T-helper 1 cell treated with Interleukin-12 subunit alpha and Interleukin-12 subunit beta and Interleukin-4 antibody, amounts not matched to agents 30 μg/mL and 1 μg/mL, for 36 hours (primary cell): ENCODE data around the gene NDUFAF2.

ENCODE experiments used
- H3K27ac Mint-ChIP-seq: one replicate; pipeline ENCODE4 v1.8.0; 2021; ENCODE audit warnings: mild to moderate bottlenecking, mixed read lengths
- H3K27me3 Mint-ChIP-seq: one replicate; pipeline ENCODE4 v1.8.0; 2021; ENCODE audit warnings: low read depth, mixed read lengths
- H3K36me3 Mint-ChIP-seq: one replicate; pipeline ENCODE4 v1.8.0; 2021; ENCODE audit warnings: low read depth, mixed read lengths
- H3K4me1 Mint-ChIP-seq: one replicate; pipeline ENCODE4 v1.8.0; 2021; ENCODE audit warnings: low read depth, mixed read lengths
- H3K4me3 Mint-ChIP-seq: one replicate; pipeline ENCODE4 v1.8.0; 2021; ENCODE audit warnings: mild to moderate bottlenecking, moderate library complexity, mixed read lengths
- H3K9me3 Mint-ChIP-seq: one replicate; pipeline ENCODE4 v1.8.0; 2021; ENCODE audit warnings: mixed read lengths

NDUFAF2 gene

GRCh38 chr5:61142391-61142790 is 197.4 kb downstream of the NDUFAF2 start:
- Mint-ChIP-seq H3K4me3 (no peak overlapping the region), H3K36me3 (no peaks in the 10 kb centered on the region), H3K4me1 (no peaks in the 10 kb centered on the region), H3K27ac (no peak overlapping the region), H3K9me3 (no peaks in the 10 kb centered on the region), H3K27me3 (no peaks in the 10 kb centered on the region)

- no peaks in the 10 kb centered on the region for H3K9me3 Mint-ChIP-seq
- H3K27me3 Mint-ChIP-seq = no peaks in the 10 kb centered on the region
- no peaks in the 10 kb centered on the region for H3K4me1 Mint-ChIP-seq
- H3K27ac Mint-ChIP-seq = no peak overlapping the region
- no peaks in the 10 kb centered on the region for H3K36me3 Mint-ChIP-seq
- H3K4me3 Mint-ChIP-seq = no peak overlapping the region
Measured at GRCh38 chr5:61142811-61143210, 197.8 kb downstream of the NDUFAF2 start.

GRCh38 chr5:61148515-61148914 is 203.5 kb downstream of the NDUFAF2 start:
- H3K27me3 Mint-ChIP-seq = no peaks in the 10 kb centered on the region
- H3K27ac Mint-ChIP-seq = no peak overlapping the region
- no peaks in the 10 kb centered on the region for H3K4me1 Mint-ChIP-seq
- H3K9me3 Mint-ChIP-seq = no peaks in the 10 kb centered on the region
- H3K4me3 Mint-ChIP-seq = no peak overlapping the region
- H3K36me3 Mint-ChIP-seq = no peaks in the 10 kb centered on the region

GRCh38 chr5:61151893-61152292 is 206.9 kb downstream of the NDUFAF2 start:
- H3K9me3 Mint-ChIP-seq = no peaks in the 10 kb centered on the region
- no peaks in the 10 kb centered on the region for H3K4me1 Mint-ChIP-seq
- peaks cover 16% of the 10 kb centered on the region for H3K36me3 Mint-ChIP-seq
- no peak overlapping the region for H3K27ac Mint-ChIP-seq
- H3K27me3 Mint-ChIP-seq = no peaks in the 10 kb centered on the region
- H3K4me3 Mint-ChIP-seq = no peak overlapping the region

GRCh38 chr5:61159070-61159469 is 214.1 kb downstream of the NDUFAF2 start:
- Mint-ChIP-seq H3K4me3 (no peak overlapping the region), H3K27me3 (no peaks in the 10 kb centered on the region), H3K27ac (no peak overlapping the region), H3K36me3 (peaks cover 57% of the 10 kb centered on the region), H3K9me3 (peaks cover 4% of the 10 kb centered on the region), H3K4me1 (peaks cover 29% of the 10 kb centered on the region)

GRCh38 chr5:61159836-61160235 is 214.8 kb downstream of the NDUFAF2 start:
- Mint-ChIP-seq H3K36me3 (peaks cover 49% of the 10 kb centered on the region), H3K9me3 (peaks cover 4% of the 10 kb centered on the region), H3K4me1 (peaks cover 29% of the 10 kb centered on the region), H3K4me3 (no peak overlapping the region), H3K27ac (no peak overlapping the region), H3K27me3 (no peaks in the 10 kb centered on the region)

GRCh38 chr5:61160497-61160896 is 215.5 kb downstream of the NDUFAF2 start:
- peak overlapping the region; percentile 36 for H3K4me3 Mint-ChIP-seq
- no peak overlapping the region for H3K27ac Mint-ChIP-seq
- H3K36me3 Mint-ChIP-seq = peaks cover 44% of the 10 kb centered on the region
- H3K9me3 Mint-ChIP-seq = peaks cover 4% of the 10 kb centered on the region
- H3K4me1 Mint-ChIP-seq = peaks cover 30% of the 10 kb centered on the region
- no peaks in the 10 kb centered on the region for H3K27me3 Mint-ChIP-seq

- H3K27me3 Mint-ChIP-seq = no peaks in the 10 kb centered on the region
- H3K4me3 Mint-ChIP-seq = peak within 1 kb of the TSS; percentile 94
- H3K4me1 Mint-ChIP-seq = peaks cover 30% of the 10 kb centered on the region
- H3K27ac Mint-ChIP-seq = peak within 1 kb of the TSS; percentile 94
- H3K36me3 Mint-ChIP-seq = peaks cover 41% of the 10 kb centered on the region
- peaks cover 4% of the 10 kb centered on the region for H3K9me3 Mint-ChIP-seq
Measured at GRCh38 chr5:61162010-61162831, 217.2 kb downstream of the NDUFAF2 start, which contains the start of gene SMIM15. Gene SMIM15 (minus strand): TSS chr5:61162468. CDS start chr5:61160171, 2,297 bp downstream.

GRCh38 chr5:61162832-61163567 is 218.0 kb downstream of the NDUFAF2 start:
- peaks cover 36% of the 10 kb centered on the region for H3K36me3 Mint-ChIP-seq
- peak overlapping the region; percentile 84 for H3K4me3 Mint-ChIP-seq
- H3K27me3 Mint-ChIP-seq = no peaks in the 10 kb centered on the region
- H3K4me1 Mint-ChIP-seq = peaks cover 30% of the 10 kb centered on the region
- H3K9me3 Mint-ChIP-seq = peaks cover 4% of the 10 kb centered on the region
- peak overlapping the region; percentile 73 for H3K27ac Mint-ChIP-seq

- Mint-ChIP-seq H3K27ac (no peak overlapping the region), H3K9me3 (peaks cover 4% of the 10 kb centered on the region), H3K4me1 (peaks cover 28% of the 10 kb centered on the region), H3K27me3 (no peaks in the 10 kb centered on the region), H3K36me3 (peaks cover 33% of the 10 kb centered on the region), H3K4me3 (peak overlapping the region; percentile 9)
Measured at GRCh38 chr5:61163905-61164304, 218.9 kb downstream of the NDUFAF2 start.

GRCh38 chr5:61167382-61167781 is 222.4 kb downstream of the NDUFAF2 start:
- Mint-ChIP-seq H3K9me3 (peaks cover 4% of the 10 kb centered on the region), H3K27me3 (no peaks in the 10 kb centered on the region), H3K4me3 (no peak overlapping the region), H3K36me3 (peaks cover 6% of the 10 kb centered on the region), H3K27ac (no peak overlapping the region), H3K4me1 (peaks cover 10% of the 10 kb centered on the region)

- Mint-ChIP-seq H3K4me1 (peaks cover 1% of the 10 kb centered on the region), H3K27me3 (no peaks in the 10 kb centered on the region), H3K36me3 (no peaks in the 10 kb centered on the region), H3K27ac (no peak overlapping the region), H3K4me3 (no peak overlapping the region), H3K9me3 (no peaks in the 10 kb centered on the region)
Measured at GRCh38 chr5:61168951-61169350, 223.9 kb downstream of the NDUFAF2 start.

- no peaks in the 10 kb centered on the region for H3K27me3 Mint-ChIP-seq
- no peaks in the 10 kb centered on the region for H3K4me1 Mint-ChIP-seq
- no peak overlapping the region for H3K27ac Mint-ChIP-seq
- H3K4me3 Mint-ChIP-seq = no peak overlapping the region
- H3K9me3 Mint-ChIP-seq = no peaks in the 10 kb centered on the region
- H3K36me3 Mint-ChIP-seq = no peaks in the 10 kb centered on the region
Measured at GRCh38 chr5:61171479-61171878, 226.5 kb downstream of the NDUFAF2 start.

GRCh38 chr5:61176631-61177030 is 231.6 kb downstream of the NDUFAF2 start:
- no peaks in the 10 kb centered on the region for H3K9me3 Mint-ChIP-seq
- H3K4me3 Mint-ChIP-seq = no peak overlapping the region
- no peaks in the 10 kb centered on the region for H3K27me3 Mint-ChIP-seq
- no peaks in the 10 kb centered on the region for H3K36me3 Mint-ChIP-seq
- no peak overlapping the region for H3K27ac Mint-ChIP-seq
- H3K4me1 Mint-ChIP-seq = peaks cover 3% of the 10 kb centered on the region

- no peaks in the 10 kb centered on the region for H3K27me3 Mint-ChIP-seq
- no peak overlapping the region for H3K4me3 Mint-ChIP-seq
- peaks cover 3% of the 10 kb centered on the region for H3K4me1 Mint-ChIP-seq
- H3K27ac Mint-ChIP-seq = no peak overlapping the region
- H3K36me3 Mint-ChIP-seq = no peaks in the 10 kb centered on the region
- no peaks in the 10 kb centered on the region for H3K9me3 Mint-ChIP-seq
Measured at GRCh38 chr5:61177070-61177469, 232.1 kb downstream of the NDUFAF2 start.
